ENCODE results near the gene ITGA4. TPM values are rescaled to one million over a fixed set of nuclear protein-coding genes. Genes with fewer than 3 reads are reported as not detected.

Gene ITGA4
- total and polyA plus RNA-seq, 2 donors (not counting 3 experiments of a cell fraction or from before 2014, with no cell fraction given), result 1.5 to 2.8 TPM

DNA sequence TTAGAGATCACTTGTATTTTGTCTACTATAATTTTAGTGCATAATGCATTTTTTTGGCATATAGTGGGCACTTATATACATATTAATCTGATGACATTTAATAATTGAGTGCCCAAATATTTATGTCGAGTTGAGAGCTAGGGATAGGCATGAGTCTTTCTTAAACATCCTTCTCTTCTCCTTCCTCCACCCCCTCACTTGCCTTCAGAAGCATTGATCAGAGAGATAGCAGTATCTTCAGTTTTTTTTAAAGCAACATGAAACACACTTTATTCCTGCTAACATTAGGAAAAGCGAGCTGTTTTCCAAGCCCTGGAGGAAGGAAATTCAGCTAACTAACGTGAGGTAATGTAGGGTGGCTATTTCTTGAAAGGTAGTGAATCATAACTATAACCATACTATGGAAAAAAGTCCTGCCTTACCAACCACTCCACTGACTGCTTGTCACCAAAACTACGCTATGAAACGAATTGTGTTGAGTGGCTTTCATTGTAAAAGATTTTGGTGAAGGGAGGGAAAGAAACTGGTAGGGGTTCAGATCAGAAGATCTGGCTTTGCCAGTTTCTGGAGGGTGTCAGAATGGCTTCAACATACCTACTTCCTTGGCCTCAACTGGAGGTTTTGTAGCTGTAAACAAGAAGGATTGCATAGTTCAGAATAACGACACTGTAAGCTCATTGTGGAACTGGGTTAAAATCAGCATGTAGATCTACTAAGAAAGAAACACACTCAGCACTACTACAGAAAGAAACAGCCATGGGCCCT, 2.3 kb upstream of the ITGA4 start:
- no peaks in the 10 kb centered on the region for H3K36me3 ChIP-seq (ENCODE audit: control insufficient read depth in 2 of 2, extremely low read depth in 1 of 2, insufficient read depth in 2 of 2, low read length in 2 of 2)
- TF ChIP-seq POLR2A (IDR thresholded peaks at IDR 0.05; ENCODE audit: low read depth, low read length), result no peak
- peak; percentile 42 for TF ChIP-seq EZH2 (IDR thresholded peaks at IDR 0.05; ENCODE audit: borderline replicate concordance, low read depth, low read length, severe bottlenecking)
- no peak for TF ChIP-seq MYC (IDR thresholded peaks at IDR 0.05; ENCODE audit: low read depth, low read length)
- TF ChIP-seq, protein P1, sequence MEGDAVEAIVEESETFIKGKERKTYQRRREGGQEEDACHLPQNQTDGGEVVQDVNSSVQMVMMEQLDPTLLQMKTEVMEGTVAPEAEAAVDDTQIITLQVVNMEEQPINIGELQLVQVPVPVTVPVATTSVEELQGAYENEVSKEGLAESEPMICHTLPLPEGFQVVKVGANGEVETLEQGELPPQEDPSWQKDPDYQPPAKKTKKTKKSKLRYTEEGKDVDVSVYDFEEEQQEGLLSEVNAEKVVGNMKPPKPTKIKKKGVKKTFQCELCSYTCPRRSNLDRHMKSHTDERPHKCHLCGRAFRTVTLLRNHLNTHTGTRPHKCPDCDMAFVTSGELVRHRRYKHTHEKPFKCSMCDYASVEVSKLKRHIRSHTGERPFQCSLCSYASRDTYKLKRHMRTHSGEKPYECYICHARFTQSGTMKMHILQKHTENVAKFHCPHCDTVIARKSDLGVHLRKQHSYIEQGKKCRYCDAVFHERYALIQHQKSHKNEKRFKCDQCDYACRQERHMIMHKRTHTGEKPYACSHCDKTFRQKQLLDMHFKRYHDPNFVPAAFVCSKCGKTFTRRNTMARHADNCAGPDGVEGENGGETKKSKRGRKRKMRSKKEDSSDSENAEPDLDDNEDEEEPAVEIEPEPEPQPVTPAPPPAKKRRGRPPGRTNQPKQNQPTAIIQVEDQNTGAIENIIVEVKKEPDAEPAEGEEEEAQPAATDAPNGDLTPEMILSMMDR (IDR thresholded peaks at IDR 0.05; ENCODE audit: extremely low read depth in 1 of 2, insufficient read depth in 1 of 2, low read depth in 1 of 2, low read length in 2 of 2), result no peak
- TF ChIP-seq POLR2AphosphoS5 (IDR thresholded peaks at IDR 0.05; ENCODE audit: insufficient read depth, low read depth, low read length), result no peak
- H3K79me2 ChIP-seq (ENCODE audit: control insufficient read depth, insufficient read depth, low read length), result no peaks in the 10 kb centered on the region
- ChIA-PET POLR2A (no interaction called here), CTCF (interaction anchor here (0.7 to 3.3 kb wide), 4 partner anchors 12 to 1330 kb away, joined by 3 to 17 read pairs (median 4); no protein-coding TSS in a partner anchor)
- no peak for DNase-seq (ENCODE audit: low read depth, low spot score)
- peaks cover 15 to 48% of the 10 kb centered on the region in 2 experiments for H3K27me3 ChIP-seq (ENCODE audit: control insufficient read depth in 2 of 2, insufficient read depth in 2 of 2, low read length in 2 of 2)
- H3K4me2 ChIP-seq (ENCODE audit: insufficient read depth, low read length), result no peak overlapping the region
- BruUV-seq (replicated peaks), result no TSS peak
- dilution Hi-C loops (cut with MboI; ENCODE audit: extremely low pct_ligation_motif_present, low sequenced_read_pairs), result no loop called here
- no peak overlapping the region for H2AFZ ChIP-seq (ENCODE audit: low read depth, low read length)
- no peak overlapping the region for H3K9ac ChIP-seq (replicated peaks; ENCODE audit: extremely low read depth, insufficient read depth, low read length)
- no peaks in the 10 kb centered on the region for H3K9me3 ChIP-seq (replicated peaks; ENCODE audit: control insufficient read depth, insufficient read depth, low read length)
- no peaks in the 10 kb centered on the region for H4K20me1 ChIP-seq (replicated peaks; ENCODE audit: control insufficient read depth, extremely low read depth, insufficient read depth, low read length)
- no peak for FAIRE-seq
- no peak overlapping the region for H3K27ac ChIP-seq (ENCODE audit: insufficient read depth, low read depth, low read length)
- no peak overlapping the region for H3K4me3 ChIP-seq (replicated peaks in 1 of 3; ENCODE audit: insufficient read depth in 1 of 3, low read depth in 1 of 3, low read length in 3 of 3)
- peaks cover 7% of the 10 kb centered on the region for H3K4me1 ChIP-seq (ENCODE audit: control insufficient read depth, extremely low read depth, insufficient read depth, low read length)
- H3K9me1 ChIP-seq (replicated peaks; ENCODE audit: control insufficient read depth, extremely low read depth, insufficient read depth, low read length), result no peaks in the 10 kb centered on the region
- intact Hi-C loops (cut with micrococcal nuclease), result loop anchor here (5.0 kb wide), 1 partner anchor 677 kb away; no protein-coding TSS in a partner anchor

All from endothelial cell of umbilical vein (primary cell).